IPS-NIHi11 (cell line): ENCODE results near the gene RFX5.
"Not testable (repeated sequence)": the region's sequence is repeated elsewhere in the genome, so short reads cannot be mapped to it uniquely, and the experiment has no call there.

Experiments used
- DNase-seq: peaks from one replicate; pipeline ENCODE4 v3.0.0; 2012; ENCODE audit warnings: mixed read lengths, low spot score

Gene RFX5

GRCh38 chr1:151362308-151363155 lies 15.5 kb upstream of the RFX5 start:
- no peak for DNase-seq

- no peak for DNase-seq
Observed at GRCh38 chr1:151361883-151362282, 14.8 kb upstream of the RFX5 start.

- no peak for DNase-seq
Observed at GRCh38 chr1:151356696-151357095, 9.6 kb upstream of the RFX5 start.

GRCh38 chr1:151352021-151352718 lies 5.1 kb upstream of the RFX5 start:
- DNase-seq: no peak

- DNase-seq: not testable (repeated sequence)
Observed at GRCh38 chr1:151350323-151350722, 3.3 kb upstream of the RFX5 start.

- no peak for DNase-seq
Observed at GRCh38 chr1:151347523-151348246, 633 bp upstream of the RFX5 start.

GRCh38 chr1:151346082-151346768 lies 827 bp downstream of the RFX5 start:
- no peak for DNase-seq

- DNase-seq: no peak
Observed at GRCh38 chr1:151344291-151344690, 2.8 kb downstream of the RFX5 start.

- DNase-seq: no peak
Observed at GRCh38 chr1:151343587-151343986, 3.5 kb downstream of the RFX5 start.

GRCh38 chr1:151342569-151342968 lies 4.5 kb downstream of the RFX5 start:
- DNase-seq: no peak

- no peak for DNase-seq
Observed at GRCh38 chr1:151342021-151342420, 5.0 kb downstream of the RFX5 start.

GRCh38 chr1:151340870-151341754 lies 5.9 kb downstream of the RFX5 start:
- DNase-seq: peak; percentile 66

- DNase-seq: no peak
Observed at GRCh38 chr1:151336556-151336955, 10.5 kb downstream of the RFX5 start.

- DNase-seq: no peak
Observed at GRCh38 chr1:151334822-151335221, 12.2 kb downstream of the RFX5 start.

GRCh38 chr1:151327903-151328674 lies 19.0 kb downstream of the RFX5 start:
- DNase-seq: peak; percentile 42

GRCh38 chr1:151327223-151327902 lies 19.7 kb downstream of the RFX5 start, which contains the start of gene PI4KB:
Gene PI4KB (minus strand): TSS chr1:151327416. CDS start chr1:151316481, 10,935 bp downstream.
- DNase-seq: peak; percentile 97

GRCh38 chr1:151326619-151327222 lies 20.3 kb downstream of the RFX5 start:
- DNase-seq: peak; percentile 55

- no peak for DNase-seq
Observed at GRCh38 chr1:151325646-151326429, 21.2 kb downstream of the RFX5 start.
